ENCODE measurements around the gene LRP6.

Gene LRP6

GRCh38 chr12:12068751-12069150 is 198.1 kb downstream of the LRP6 start:
- no peak for DNase-seq
